Activated gamma-delta T cell (primary cell): Measurements from ENCODE around the gene RELT.

Source experiments
- DNase-seq: peaks from one replicate; lab custom pipeline; 2025; lab: John Stamatoyannopoulos, UW

RELT gene

DNA sequence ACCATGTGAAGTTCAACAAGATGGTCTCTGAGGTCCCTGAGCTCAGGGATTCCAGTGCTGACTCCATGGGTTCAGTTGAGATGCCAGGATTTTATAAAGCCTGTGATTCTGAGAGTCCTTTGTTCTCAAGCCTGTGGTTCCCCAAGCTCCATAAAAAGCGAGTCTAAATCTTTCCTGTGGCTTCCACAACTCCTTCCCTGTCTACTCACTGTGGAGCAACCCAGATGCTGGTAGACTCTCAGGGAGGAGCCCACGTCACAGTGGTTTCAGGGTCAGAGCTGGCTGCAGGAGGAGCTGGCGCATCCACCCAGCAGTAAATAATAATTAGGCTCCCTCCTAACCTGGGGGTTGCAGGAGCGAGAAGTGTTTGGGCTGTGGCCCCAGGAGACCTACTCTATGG, 2.0 kb upstream of the RELT start:
- DNase-seq: no peak

- DNase-seq: no peak
Measured at GRCh38 chr11:73375830-73376159, 404 bp upstream of the RELT start.

- DNase-seq: peak; percentile 64
Measured at GRCh38 chr11:73376803-73377629, 817 bp downstream of the RELT start.

DNA sequence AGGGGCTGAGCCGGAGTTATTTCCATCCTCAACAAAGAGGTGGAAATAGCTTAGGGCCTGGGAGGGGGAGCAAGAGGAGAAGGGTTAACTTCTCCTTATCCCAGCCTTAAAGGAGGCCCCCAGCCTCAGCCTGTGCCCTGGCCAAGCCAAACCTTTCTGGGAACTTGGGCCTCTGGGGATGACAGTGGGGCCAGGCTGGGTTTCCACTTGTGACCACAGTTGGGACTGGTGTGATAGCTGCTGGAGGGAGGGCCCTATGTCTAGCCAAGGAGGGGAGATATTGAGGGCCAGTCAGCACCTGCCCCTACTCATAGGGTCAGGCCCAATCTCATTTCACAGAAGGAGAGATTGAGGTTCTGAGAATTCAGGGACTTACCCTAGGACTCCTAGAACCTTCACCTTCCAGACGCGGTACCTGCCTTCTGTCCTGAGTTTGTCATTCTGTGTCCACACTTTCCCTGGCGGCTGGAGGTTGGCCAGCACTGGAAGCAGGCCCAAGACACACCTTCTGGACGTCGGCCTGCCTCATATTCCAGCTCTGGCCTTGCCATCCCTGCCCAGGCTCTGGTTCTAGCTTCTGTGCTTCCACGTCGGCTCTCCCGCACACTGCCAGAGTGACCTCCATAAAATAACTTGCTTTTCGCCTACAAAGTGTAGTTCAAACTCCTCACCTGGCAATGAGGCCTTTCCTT, 3.1 kb downstream of the RELT start:
- DNase-seq: no peak

- DNase-seq: no peak
Measured at GRCh38 chr11:73380331-73380730, 4.1 kb downstream of the RELT start.

DNA sequence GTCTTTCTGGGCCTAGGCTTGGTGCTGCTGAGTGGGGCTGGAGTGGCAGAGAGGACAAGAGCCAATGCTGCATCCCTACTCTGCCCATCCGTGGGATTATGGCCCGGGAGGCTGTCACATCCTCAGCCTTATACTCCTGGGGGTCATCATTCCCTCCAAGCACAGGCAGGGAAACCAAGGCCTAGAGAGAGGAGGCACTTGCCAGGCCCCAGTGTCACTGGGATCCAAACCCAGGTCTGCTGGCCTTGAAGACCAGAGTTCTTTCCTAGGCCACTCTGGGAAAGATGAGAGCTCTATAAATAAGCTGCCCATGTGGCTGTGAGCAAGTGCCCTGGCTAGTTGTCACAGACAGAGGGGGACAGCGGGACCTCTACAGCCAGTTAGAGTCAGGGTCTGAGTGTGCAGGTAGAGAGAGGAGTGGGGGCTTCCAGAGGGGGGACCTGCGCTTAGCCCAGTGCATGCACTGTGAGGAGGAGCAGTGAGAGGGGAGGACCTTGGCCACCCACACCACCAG, 4.8 kb downstream of the RELT start:
- DNase-seq: no peak

DNA sequence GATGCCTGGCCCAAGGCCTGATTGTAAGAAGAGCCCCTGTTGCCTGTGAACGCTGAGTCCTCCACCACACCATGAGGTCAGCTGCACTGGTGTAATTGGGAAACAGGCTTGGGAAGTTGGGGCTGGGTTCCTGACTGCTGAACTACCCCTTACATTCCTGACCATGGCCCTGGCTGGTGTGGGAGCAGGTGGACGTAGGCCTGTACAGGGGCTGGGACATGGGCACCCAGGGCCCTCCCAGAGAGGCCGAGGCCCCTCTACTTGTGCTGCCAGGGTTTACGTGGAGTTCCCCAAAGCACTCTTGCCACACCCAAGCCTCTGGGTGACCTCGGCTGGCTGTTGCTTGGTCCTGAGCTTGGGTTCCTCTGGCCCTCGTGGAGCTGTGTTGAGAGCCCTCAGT, 5.4 kb downstream of the RELT start:
- no peak for DNase-seq

DNA sequence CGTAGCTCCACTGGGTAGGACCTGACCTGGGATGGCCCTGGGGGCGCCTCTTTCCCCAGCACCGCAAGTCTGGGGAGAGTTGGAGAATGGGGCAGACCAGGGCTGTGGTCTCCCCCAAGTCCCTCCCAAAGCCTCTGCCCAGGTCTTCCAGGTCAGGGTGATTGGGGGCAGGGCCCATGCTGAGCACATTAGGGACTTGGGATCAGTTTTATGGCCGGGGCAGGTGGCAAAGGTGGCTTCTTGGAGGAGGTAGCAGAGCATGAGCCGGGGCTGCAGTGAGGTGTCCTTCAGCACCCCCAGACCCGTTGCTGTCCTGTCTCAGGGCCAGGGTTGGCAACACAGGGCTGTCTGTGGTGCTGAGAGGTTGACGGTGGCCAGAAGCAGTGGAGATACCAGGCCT, 6.0 kb downstream of the RELT start:
- no peak for DNase-seq

GRCh38 chr11:73382747-73383146, 6.5 kb downstream of the RELT start:
- DNase-seq: no peak

DNA sequence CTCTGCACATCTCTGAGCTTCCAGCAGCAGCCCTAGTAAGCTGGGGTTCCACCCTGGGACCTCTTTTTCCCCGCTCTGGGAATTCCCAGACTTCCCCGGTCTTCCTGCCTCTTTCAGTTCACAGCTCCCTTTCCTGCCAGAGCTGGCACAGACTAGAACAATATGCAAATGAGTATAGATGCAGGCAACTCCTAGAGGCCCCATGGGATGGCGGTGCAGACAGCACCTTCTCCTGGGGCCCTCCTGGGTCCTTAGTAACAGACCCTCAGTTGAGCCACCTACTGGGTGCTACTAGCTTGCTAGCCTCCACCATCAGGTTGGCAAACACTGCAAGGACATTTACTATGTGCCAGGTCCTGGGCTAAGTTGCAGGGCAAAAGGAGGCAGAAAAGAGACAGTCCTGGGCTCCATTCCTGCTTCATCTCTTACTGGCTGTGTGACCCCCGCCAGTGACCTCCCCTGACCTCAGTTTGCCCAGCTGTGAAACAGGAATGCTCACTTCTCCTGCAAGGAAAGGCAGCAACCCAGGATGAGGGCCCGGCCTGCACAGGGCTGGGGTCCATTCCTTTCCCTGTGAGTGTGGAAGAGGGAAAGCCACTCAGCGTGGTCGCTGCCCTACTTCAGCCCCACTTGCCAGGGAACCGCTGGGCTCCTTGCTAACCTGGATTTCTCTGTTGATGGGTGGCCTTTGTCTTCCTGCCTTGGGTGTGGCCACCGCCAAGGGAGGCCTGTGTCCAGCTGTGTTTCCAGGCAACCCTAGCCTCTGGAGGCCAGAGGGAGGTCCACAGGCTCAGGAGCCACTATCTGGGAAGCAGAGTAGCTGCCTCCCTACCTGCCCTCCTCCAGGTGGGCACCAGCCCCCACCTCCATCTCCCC, 7.3 kb downstream of the RELT start:
- DNase-seq: no peak

GRCh38 chr11:73384125-73384441, 7.9 kb downstream of the RELT start:
- no peak for DNase-seq

DNA sequence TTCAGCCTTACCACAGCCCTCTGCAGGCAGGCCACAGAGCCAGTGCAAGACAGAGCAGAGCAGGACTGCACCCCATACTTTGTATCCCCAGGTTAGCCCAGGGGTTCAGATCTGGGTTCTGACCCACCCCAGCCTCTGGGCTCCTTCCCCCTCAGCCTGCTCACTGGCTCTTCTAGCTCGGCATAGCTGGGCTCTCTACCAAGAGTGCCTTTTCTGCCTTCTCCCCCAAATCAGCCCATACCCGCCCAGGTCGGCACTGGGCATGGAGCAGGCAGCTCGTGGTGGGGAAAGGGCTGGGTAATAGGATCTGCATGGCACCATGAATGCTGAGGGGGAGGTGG, 8.3 kb downstream of the RELT start:
- DNase-seq: no peak

- DNase-seq: no peak
Measured at GRCh38 chr11:73384872-73385689, 8.9 kb downstream of the RELT start.

DNA sequence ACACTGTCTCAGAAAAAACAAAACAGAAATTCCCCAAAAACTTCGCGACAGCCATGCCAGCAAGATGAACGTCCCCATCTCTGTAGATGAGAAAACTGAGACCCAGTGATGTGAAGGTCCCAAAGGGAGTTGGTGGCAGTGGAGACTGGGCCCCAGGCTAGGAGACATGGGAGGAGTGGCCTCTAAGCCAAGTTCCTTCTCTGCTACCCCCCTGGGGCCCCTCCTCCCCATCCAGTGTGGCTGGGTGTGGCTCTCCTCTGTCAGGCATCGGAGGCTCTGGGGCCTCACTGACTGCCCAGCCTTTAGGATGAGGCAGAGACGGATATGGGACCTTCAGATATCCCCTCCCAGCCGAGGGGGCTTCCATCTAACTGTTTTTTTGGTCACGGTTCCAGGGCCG, 9.8 kb downstream of the RELT start:
- no peak for DNase-seq

GRCh38 chr11:73386546-73386945, 10.3 kb downstream of the RELT start:
- DNase-seq: no peak

DNA sequence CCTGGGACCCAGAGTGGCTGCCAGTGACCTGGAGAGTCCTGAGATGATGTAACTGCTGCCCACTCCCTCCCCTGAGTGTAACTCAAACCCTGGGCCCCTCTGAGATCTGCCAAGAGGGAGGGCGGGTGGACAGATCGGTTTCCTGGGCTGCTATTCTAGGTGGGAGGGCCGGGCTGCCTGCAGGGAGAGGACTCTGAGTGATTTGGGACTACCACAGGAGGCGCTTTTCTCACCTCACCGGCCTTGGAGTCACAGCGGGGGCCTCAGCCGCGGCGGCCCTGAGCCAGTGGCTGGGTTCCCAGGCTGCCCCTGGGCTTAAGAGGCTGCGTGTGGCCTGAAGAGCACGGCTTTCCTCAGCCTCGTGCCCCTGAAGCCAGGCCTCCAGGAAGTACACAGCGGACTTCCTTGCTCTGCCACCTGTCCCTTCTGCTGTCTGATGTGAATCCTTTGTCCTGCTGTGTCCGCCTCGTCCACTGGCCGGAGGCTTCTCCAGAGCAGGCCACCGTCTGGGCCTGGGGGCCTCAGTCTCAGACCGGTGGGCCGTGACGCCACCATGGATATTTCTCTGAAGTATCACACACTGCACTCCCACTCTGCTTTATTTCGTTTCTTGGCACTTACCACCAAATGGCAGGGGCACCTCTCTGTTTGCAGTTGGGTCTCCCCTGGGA, 11.5 kb downstream of the RELT start:
- DNase-seq: no peak

GRCh38 chr11:73388265-73389133, 12.3 kb downstream of the RELT start:
- no peak for DNase-seq

GRCh38 chr11:73389134-73389525, 12.9 kb downstream of the RELT start:
- no peak for DNase-seq

DNA sequence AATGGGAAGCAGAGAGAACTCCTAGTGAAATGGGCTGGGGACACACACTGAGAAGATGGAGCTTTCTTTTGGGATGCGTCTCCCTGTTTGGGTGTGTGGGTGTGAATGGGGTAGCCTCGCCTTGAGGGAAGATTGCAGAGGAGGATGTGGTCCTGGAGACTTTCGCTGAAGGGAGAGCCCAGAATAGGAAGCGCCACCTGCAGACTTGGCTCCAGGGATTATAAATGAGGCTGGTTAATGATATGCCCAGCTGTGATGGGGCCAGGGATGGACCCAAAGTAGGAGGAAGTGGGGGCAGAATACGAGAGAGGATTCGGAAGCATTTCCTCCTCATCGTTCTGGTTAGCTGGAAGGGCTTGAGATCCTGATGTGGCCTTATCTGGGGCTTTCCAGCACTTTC, 13.7 kb downstream of the RELT start:
- DNase-seq: no peak
